K562 (cell line): Measurements from ENCODE around the gene IMPA2. TPM values are rescaled to one million over a fixed set of nuclear protein-coding genes. Genes with fewer than 3 reads are reported as not detected.

ENCODE experiments used
- ARNT ChIP-seq, 2 experiments: fragments of 450-650 bp; IDR thresholded peaks; 2 replicates each; pipeline ENCODE4 v1.6.1; 2016; ENCODE audit warnings: mild to moderate bottlenecking in 1 of 2
- CBX1 ChIP-seq: sonication (generic); IDR thresholded peaks from 2 replicates; pipeline ENCODE4 v1.6.1; 2016; ENCODE audit warnings: antibody characterized with exemption, low read depth, mild to moderate bottlenecking
- EGR1 ChIP-seq: fragments of 450-650 bp; conservative IDR thresholded peaks from 2 replicates; pipeline ENCODE4 v1.6.1; 2017; ENCODE audit warnings: mild to moderate bottlenecking
- LEF1 ChIP-seq: fragments of 450-650 bp; IDR thresholded peaks from 2 replicates; pipeline ENCODE4 v1.6.1; 2016; ENCODE audit warnings: mild to moderate bottlenecking
- MBD1 ChIP-seq: fragments of 250-450 bp; sonication (Bioruptor Pico); IDR thresholded peaks from 2 replicates; pipeline ENCODE4 v1.8.0; 2022; ENCODE audit warnings: inconsistent platforms
- NFRKB ChIP-seq: fragments of 450-650 bp; IDR thresholded peaks from 2 replicates; pipeline ENCODE4 v1.6.1; 2016; ENCODE audit warnings: low read depth
- NONO ChIP-seq, 2 experiments: fragments of 200-400 bp in 1 of 2; fragments of 450-650 bp in 1 of 2; formaldehyde crosslinking in 1 of 2; IDR thresholded peaks; 2 replicates each; pipeline ENCODE4 v1.6.1; 2017; ENCODE audit warnings: low read depth in 2 of 2, mild to moderate bottlenecking in 2 of 2, moderate library complexity in 2 of 2, low read length in 1 of 2
- PATZ1 ChIP-seq: fragments of 250-450 bp; sonication (Bioruptor Pico); IDR thresholded peaks from 2 replicates; pipeline ENCODE4 v1.5.0; 2020; ENCODE audit warnings: mild to moderate bottlenecking, borderline replicate concordance
- PHB2 ChIP-seq: fragments of 450-650 bp; IDR thresholded peaks from 2 replicates; pipeline ENCODE4 v1.6.1; 2017; ENCODE audit warnings: low read depth
- SMARCA4 ChIP-seq: fragments of 450-650 bp; IDR thresholded peaks from 2 replicates; pipeline ENCODE4 v1.6.1; 2016
- TFAP4 ChIP-seq: sonication (generic); formaldehyde crosslinking; IDR thresholded peaks from 2 replicates; pipeline ENCODE4 v1.8.0; 2022; ENCODE audit warnings: missing genetic modification reagents, mild to moderate bottlenecking, moderate library complexity, borderline replicate concordance
- ZNF175 ChIP-seq: fragments of 200-800 bp; sonication (Bioruptor generic); IDR thresholded peaks from 2 replicates; pipeline ENCODE4 v1.6.1; 2016; ENCODE audit warnings: low read depth, mild to moderate bottlenecking, missing genetic modification characterization, missing compliant biosample characterization
- ZNF212 ChIP-seq: fragments of 450-650 bp; formaldehyde crosslinking; IDR thresholded peaks from 2 replicates; pipeline ENCODE4 v1.4.0; 2020; ENCODE audit warnings: mild to moderate bottlenecking
- ZNF217 ChIP-seq: sonication (generic); formaldehyde crosslinking; IDR thresholded peaks from 2 replicates; pipeline ENCODE4 v1.8.0; 2022; ENCODE audit warnings: mild to moderate bottlenecking, missing genetic modification reagents
- ZNF583 ChIP-seq: fragments of 250-450 bp; sonication (Bioruptor Pico); IDR thresholded peaks from 2 replicates; pipeline ENCODE4 v1.4.0; 2020
- polyA plus RNA-seq, 8 experiments: library from polyadenylated mRNA; depleted of rRNA in 4 of 8; stranded (reverse) in 5 of 8; unstranded in 3 of 8; fragments of >200 nt; fragmentation: Nextera tagmentation in 2 of 8; fragmentation: Illumina TruSeq in 1 of 8; extraction: Ambion mirVana in 2 of 8; extraction: Trizol in 1 of 8; gene quantifications; 2 replicates each; pipeline versions ENCODE4 v1.2.1 to v1.2.3, GENCODE V29; 2011 to 2014; ENCODE audit warnings: inconsistent platforms in 1 of 8, missing spikeins in 1 of 8
- total RNA-seq, 7 experiments: library from RNA; depleted of rRNA in 6 of 7; stranded (reverse); fragments of >200 nt in 6 of 7; fragmentation: Illumina TruSeq in 2 of 7; extraction: Trizol in 2 of 7; gene quantifications; 2 replicates each; pipeline versions ENCODE4 v1.2.1 to v1.2.3, GENCODE V29; 2011 to 2021; ENCODE audit warnings: low replicate concordance in 1 of 7
- TF ChIP-seq, protein P1 (sequence below), 3 experiments: fragments of 200-800 bp in 1 of 3; fragments of 250-450 bp in 1 of 3; fragments of 450-650 bp in 1 of 3; sonication (Bioruptor Pico) in 1 of 3; sonication (Bioruptor generic) in 1 of 3; formaldehyde crosslinking in 1 of 3; IDR thresholded peaks; 2 replicates each; pipeline versions ENCODE4 v1.6.1 to v1.8.0; 2016 to 2022; ENCODE audit warnings: mild to moderate bottlenecking in 2 of 3, missing genetic modification characterization in 2 of 3, missing compliant biosample characterization in 1 of 3, moderate library complexity in 1 of 3
- TF ChIP-seq, protein P2 (sequence below): fragments of 450-650 bp; formaldehyde crosslinking; IDR thresholded peaks from 2 replicates; pipeline ENCODE4 v1.4.0; 2020; ENCODE audit warnings: mild to moderate bottlenecking, moderate library complexity

The IMPA2 gene
- total and polyA plus RNA-seq, 9 of the 15 experiments (the other 6 are each of a cell fraction or from before 2014, with no cell fraction given), result 0.62 to 11.3 (median 5.7) TPM

GRCh38 chr18:11980163-11980493 lies 1.2 kb upstream of the IMPA2 start (continued):
- TF ChIP-seq, protein P1, sequence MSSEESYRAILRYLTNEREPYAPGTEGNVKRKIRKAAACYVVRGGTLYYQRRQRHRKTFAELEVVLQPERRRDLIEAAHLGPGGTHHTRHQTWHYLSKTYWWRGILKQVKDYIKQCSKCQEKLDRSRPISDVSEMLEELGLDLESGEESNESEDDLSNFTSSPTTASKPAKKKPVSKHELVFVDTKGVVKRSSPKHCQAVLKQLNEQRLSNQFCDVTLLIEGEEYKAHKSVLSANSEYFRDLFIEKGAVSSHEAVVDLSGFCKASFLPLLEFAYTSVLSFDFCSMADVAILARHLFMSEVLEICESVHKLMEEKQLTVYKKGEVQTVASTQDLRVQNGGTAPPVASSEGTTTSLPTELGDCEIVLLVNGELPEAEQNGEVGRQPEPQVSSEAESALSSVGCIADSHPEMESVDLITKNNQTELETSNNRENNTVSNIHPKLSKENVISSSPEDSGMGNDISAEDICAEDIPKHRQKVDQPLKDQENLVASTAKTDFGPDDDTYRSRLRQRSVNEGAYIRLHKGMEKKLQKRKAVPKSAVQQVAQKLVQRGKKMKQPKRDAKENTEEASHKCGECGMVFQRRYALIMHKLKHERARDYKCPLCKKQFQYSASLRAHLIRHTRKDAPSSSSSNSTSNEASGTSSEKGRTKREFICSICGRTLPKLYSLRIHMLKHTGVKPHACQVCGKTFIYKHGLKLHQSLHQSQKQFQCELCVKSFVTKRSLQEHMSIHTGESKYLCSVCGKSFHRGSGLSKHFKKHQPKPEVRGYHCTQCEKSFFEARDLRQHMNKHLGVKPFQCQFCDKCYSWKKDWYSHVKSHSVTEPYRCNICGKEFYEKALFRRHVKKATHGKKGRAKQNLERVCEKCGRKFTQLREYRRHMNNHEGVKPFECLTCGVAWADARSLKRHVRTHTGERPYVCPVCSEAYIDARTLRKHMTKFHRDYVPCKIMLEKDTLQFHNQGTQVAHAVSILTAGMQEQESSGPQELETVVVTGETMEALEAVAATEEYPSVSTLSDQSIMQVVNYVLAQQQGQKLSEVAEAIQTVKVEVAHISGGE (CRISPR knock-in tag; IDR thresholded peaks at IDR 0.05), result 0 out of 6 replicates have a peak, but pooled peaks of 1 of the 3 experiments have one; percentile 1
- TF ChIP-seq PATZ1 (CRISPR knock-in tag) (no peak), TFAP4 (CRISPR knock-in tag) (no peak), LEF1 (no peak), ZNF175 (CRISPR knock-in tag) (0 out of 2 replicates have a peak, but pooled peaks have one; percentile 44), ZNF583 (CRISPR knock-in tag) (no peak), ZNF212 (CRISPR knock-in tag) (no peak), PHB2 (no peak), ZNF217 (CRISPR knock-in tag) (no peak), MBD1 (CRISPR knock-in tag) (no peak), NFRKB (0 out of 2 replicates have a peak, but pooled peaks have one; percentile 52), CBX1 (no peak), ARNT (IDR thresholded peaks at IDR 0.05) (peak in 1 of 2 experiments; percentile 22; a peak in 1 of 4 replicates), SMARCA4 (0 out of 2 replicates have a peak, but pooled peaks have one; percentile 19), NONO (IDR thresholded peaks at IDR 0.05; ENCODE audit: low read depth in 2 of 2, low read length in 1 of 2) (no peak), EGR1 (no peak)
- TF ChIP-seq, protein P2, sequence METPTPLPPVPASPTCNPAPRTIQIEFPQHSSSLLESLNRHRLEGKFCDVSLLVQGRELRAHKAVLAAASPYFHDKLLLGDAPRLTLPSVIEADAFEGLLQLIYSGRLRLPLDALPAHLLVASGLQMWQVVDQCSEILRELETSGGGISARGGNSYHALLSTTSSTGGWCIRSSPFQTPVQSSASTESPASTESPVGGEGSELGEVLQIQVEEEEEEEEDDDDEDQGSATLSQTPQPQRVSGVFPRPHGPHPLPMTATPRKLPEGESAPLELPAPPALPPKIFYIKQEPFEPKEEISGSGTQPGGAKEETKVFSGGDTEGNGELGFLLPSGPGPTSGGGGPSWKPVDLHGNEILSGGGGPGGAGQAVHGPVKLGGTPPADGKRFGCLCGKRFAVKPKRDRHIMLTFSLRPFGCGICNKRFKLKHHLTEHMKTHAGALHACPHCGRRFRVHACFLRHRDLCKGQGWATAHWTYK (CRISPR knock-in tag), result no peak
